Stomach (tissue), 9 donors: ENCODE results near the gene SBF2. TPM values are rescaled to one million over a fixed set of nuclear protein-coding genes. Genes with fewer than 3 reads are reported as not detected.

ENCODE experiments used
- DNase-seq, 2 donors: peaks; one replicate each; pipeline versions ENCODE4 v3.0.0 to v3.0.0-alpha.2; 2013 to 2019
- H3K27ac ChIP-seq, 5 donors: fragments of 200-600 bp in 4 of 5; sonication (generic) in 4 of 5; one replicate each; pipeline ENCODE4 v1.5.1; 2013 to 2019; ENCODE audit warnings: mild to moderate bottlenecking in 1 of 5, moderate library complexity in 1 of 5
- H3K27me3 ChIP-seq, 3 donors: fragments of 200-600 bp; sonication (generic); one replicate each; pipeline ENCODE4 v1.5.1; 2017 to 2019; ENCODE audit warnings: mixed run types in 1 of 3
- H3K36me3 ChIP-seq, 4 donors: fragments of 200-600 bp; sonication (generic); 1 replicate in 3 of 4; 2 replicates in 1 of 4; pipeline ENCODE4 v1.5.1; 2016 to 2019
- H3K4me1 ChIP-seq, 4 donors: fragments of 200-600 bp; sonication (generic); one replicate each; pipeline ENCODE4 v1.5.1; 2016 to 2019
- H3K4me3 ChIP-seq, 4 donors: fragments of 200-600 bp; sonication (generic) in 3 of 4; one replicate each; pipeline ENCODE4 v1.5.1; 2016 to 2019; ENCODE audit warnings: mild to moderate bottlenecking in 1 of 4
- H3K9me3 ChIP-seq, 4 donors: fragments of 200-600 bp; sonication (generic); one replicate each; pipeline ENCODE4 v1.5.1; 2016 to 2019
- EP300 ChIP-seq: sonication (generic); formaldehyde crosslinking; IDR thresholded peaks from one replicate; pipeline ENCODE4 v1.6.1; 2017; ENCODE audit warnings: antibody characterized with exemption
- POLR2A ChIP-seq, 4 donors: fragments of 450-650 bp; IDR thresholded peaks; one replicate each; pipeline ENCODE4 v1.6.1; 2016; ENCODE audit warnings: antibody characterized with exemption in 4 of 4, control low read depth in 2 of 4, mild to moderate bottlenecking in 1 of 4, moderate library complexity in 1 of 4
- POLR2AphosphoS5 ChIP-seq, 3 donors: sonication (generic); formaldehyde crosslinking; IDR thresholded peaks; one replicate each; pipeline ENCODE4 v1.6.1; 2016; ENCODE audit warnings: antibody characterized with exemption in 3 of 3
- WGBS, 5 donors: extraction: QIAGEN DNeasy Blood & Tissue Kit in 3 of 5; methylation state at CpG; one replicate each; pipeline versions ENCODE4 v1.1.5 to v1.1.7; 2013 to 2018; 5-methylcytosine and 5-hydroxymethylcytosine counted together
- intact Hi-C: fragments of 100-400 bp; cut with DNase I; formaldehyde crosslinking; loops from one replicate; pipeline ENCODE4 v1.15.1; 2023; ENCODE audit warnings: low total_unique reads
- polyA plus RNA-seq, 3 donors: library from polyadenylated mRNA; stranded (reverse); fragments of 200-250 nt; gene quantifications; one replicate each; pipeline ENCODE4 v1.2.3, GENCODE V29; 2013
- total RNA-seq, 5 donors: library from RNA; depleted of rRNA; stranded (reverse); fragments of >200 nt; gene quantifications; one replicate each; pipeline versions ENCODE4 v1.1.0 to v1.2.3, GENCODE V29; 2014 to 2016
- TF ChIP-seq, protein P1 (sequence below), 7 experiments: fragments of 450-650 bp in 4 of 7; fragments of 200-600 bp in 3 of 7; sonication (generic) in 3 of 7; IDR thresholded peaks; one replicate each; pipeline ENCODE4 v1.5.1; 2016 to 2019; ENCODE audit warnings: antibody characterized with exemption in 7 of 7, control low read depth in 2 of 7, mild to moderate bottlenecking in 1 of 7
- donor health status: healthy with polysubstance abuse.
- donor health status: Bipolar disorder and iron deficiency.
- donor health status: healthy.

Gene SBF2
- total and polyA plus RNA-seq, 8 donors = 8.6 to 260 (median 37.2) TPM

DNA sequence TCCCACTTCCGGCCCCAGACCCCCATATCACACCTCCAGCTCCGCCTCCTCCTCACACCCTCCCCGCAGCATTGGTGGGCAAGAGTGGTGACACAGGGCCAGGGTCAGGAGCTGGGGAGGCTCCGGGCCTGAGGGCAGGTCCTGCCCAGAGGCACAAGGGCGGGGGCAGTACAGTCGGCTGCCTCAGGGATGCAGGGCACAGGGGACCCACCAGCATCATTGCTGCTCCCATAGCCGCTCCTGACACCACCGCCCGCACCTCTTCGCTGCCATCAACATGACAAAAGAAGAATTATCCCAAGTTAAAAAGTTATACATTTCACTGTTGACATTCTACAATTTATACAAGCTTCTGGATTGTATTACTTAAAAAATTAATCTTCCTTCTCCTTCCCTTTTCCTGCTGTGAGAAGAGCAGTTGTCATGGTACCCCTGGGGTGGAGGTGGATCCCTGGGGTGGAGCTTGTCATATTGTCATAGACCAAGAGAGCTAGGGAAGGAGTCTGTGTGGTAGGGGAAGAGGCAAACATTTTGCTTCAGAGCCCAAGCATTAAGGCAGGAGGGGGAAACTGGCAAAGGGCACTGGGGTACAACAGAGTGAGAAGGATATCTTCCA lies 4.1 kb downstream of the SBF2 start:
- Histone ChIP-seq H3K4me1 (peaks cover 23 to 83% (median 67%) of the 10 kb centered on the region in 4 donors), H3K4me3 (no peak overlapping the region), H3K27ac (peak overlapping the region in 1 of 5 donors; percentile 25), H3K36me3 (peaks cover 0 to 15% (median 0%) of the 10 kb centered on the region in 4 donors), H3K9me3 (no peaks in the 10 kb centered on the region), H3K27me3 (no peaks in the 10 kb centered on the region)
- DNase-seq = no peak
- TF ChIP-seq POLR2AphosphoS5 (IDR thresholded peaks at IDR 0.05) (no peak), EP300 (no peak), POLR2A (IDR thresholded peaks at IDR 0.05) (no peak)
- TF ChIP-seq, protein P1, sequence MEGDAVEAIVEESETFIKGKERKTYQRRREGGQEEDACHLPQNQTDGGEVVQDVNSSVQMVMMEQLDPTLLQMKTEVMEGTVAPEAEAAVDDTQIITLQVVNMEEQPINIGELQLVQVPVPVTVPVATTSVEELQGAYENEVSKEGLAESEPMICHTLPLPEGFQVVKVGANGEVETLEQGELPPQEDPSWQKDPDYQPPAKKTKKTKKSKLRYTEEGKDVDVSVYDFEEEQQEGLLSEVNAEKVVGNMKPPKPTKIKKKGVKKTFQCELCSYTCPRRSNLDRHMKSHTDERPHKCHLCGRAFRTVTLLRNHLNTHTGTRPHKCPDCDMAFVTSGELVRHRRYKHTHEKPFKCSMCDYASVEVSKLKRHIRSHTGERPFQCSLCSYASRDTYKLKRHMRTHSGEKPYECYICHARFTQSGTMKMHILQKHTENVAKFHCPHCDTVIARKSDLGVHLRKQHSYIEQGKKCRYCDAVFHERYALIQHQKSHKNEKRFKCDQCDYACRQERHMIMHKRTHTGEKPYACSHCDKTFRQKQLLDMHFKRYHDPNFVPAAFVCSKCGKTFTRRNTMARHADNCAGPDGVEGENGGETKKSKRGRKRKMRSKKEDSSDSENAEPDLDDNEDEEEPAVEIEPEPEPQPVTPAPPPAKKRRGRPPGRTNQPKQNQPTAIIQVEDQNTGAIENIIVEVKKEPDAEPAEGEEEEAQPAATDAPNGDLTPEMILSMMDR (IDR thresholded peaks at IDR 0.05) = no peak
- intact Hi-C loops = no loop called here
- WGBS, 5 donors = 85 to 95% (median 90%) methylated on average over 8 to 10 of the region's 10 CpGs

DNA sequence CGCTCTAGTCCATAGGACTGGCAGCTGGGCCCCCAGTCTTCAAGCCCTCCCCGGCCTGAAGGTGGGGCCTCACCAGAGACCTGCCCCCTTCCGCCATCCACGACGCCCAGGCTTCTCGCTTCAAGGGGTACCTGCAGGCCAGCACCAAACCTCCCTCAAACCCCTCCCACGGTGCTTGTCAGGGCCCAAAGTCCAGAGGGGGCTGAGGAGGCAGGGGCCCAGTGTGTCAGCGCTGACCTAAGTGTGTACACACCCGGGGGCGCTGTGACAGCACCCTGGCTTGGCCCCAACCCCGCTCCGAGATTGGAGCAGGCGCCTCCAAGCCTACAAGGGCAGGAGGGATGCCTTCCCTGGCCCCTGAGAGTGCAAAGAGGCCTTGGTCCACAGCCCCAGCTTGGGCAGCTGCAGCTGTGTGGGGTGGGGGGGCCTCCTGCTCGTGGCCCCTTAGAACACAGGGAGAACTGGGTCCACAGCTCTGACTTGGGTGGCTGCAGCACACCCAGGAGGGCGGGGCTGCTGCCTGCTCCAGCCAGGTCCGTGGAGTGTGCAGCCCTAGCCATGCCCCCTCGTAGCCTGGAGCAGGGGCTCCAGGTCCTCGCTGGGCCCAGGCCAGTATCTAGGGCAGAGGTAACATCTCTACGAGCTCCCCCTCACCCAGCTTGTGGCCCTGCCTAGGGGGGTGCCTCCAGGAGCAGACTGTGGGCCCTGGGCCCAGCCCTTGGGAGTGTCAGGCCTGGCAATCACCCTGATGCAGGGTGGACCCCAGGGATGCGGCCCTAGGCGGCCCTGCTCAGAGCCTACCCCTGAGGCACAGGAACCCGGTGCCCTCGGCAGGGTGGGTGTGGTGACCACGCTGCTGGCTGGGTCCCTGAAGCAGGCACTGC lies 4.9 kb downstream of the SBF2 start:
- no peaks in the 10 kb centered on the region for H3K9me3 ChIP-seq
- no peak for DNase-seq
- 65 to 86% (median 83%) methylated on average over 14 to 24 of the region's 24 CpGs for WGBS, 5 donors
- H3K36me3 ChIP-seq = peaks cover 0 to 15% (median 0%) of the 10 kb centered on the region in 4 donors
- no peak overlapping the region for H3K4me3 ChIP-seq
- TF ChIP-seq EP300 (no peak), POLR2AphosphoS5 (IDR thresholded peaks at IDR 0.05) (no peak), POLR2A (IDR thresholded peaks at IDR 0.05) (no peak)
- TF ChIP-seq, protein P1 (IDR thresholded peaks at IDR 0.05) = no peak
- H3K27me3 ChIP-seq = no peaks in the 10 kb centered on the region
- peaks cover 17 to 84% (median 67%) of the 10 kb centered on the region in 4 donors for H3K4me1 ChIP-seq
- H3K27ac ChIP-seq = peak overlapping the region in 1 of 5 donors; percentile 25
- intact Hi-C loops = no loop called here

DNA sequence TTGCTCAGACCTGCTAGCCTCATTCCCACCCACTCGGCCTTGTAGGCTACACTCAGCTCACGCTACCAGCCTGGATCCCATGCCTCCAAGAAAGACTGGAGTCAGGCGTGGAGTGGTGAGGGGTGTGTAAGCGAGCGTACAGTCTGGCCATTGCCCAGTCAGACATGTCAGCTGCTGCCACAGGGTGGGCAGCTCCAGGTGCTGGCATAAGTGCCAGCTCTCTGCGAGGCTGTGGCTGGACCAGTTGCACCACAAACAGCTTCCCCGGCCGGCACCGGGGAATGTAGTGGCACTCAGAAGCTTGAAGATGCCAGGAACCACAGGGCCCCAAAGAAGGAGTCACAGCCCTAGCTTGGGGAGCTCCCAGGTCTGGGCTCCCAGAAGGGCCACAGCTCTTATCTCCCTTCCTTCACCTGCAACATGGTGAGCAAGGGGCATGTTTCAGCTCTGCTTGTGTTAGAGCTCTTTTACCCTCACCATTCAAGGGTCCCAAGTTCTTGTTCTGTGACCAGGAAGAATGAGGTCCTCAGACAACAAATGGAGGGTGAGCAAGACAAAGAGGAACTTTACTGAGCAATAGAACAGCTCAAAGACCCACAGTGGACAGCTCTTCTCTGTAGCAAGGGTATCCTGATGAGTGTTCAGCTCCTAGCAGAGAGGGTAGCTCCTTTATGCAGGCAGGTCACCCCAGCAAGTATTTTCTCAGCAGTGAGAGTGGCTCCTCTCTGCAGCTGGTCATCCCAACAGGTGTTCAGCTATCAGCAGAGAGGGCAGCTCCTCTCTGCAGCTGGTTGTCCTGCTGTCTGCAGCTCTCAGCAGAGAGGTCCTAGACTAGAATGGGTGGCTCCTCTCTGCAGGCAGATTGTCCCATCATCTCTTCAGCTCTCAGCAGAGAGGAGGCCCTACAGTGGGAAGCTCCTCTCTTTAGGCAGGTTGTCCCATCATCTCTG lies 6.0 kb downstream of the SBF2 start:
- Histone ChIP-seq H3K4me1 (peaks cover 15 to 88% (median 64%) of the 10 kb centered on the region in 4 donors), H3K9me3 (no peaks in the 10 kb centered on the region), H3K27me3 (no peaks in the 10 kb centered on the region), H3K36me3 (peaks cover 0 to 15% (median 0%) of the 10 kb centered on the region in 4 donors), H3K4me3 (no peak overlapping the region), H3K27ac (no peak overlapping the region)
- no peak for TF ChIP-seq POLR2A (IDR thresholded peaks at IDR 0.05)
- TF ChIP-seq, protein P1 (IDR thresholded peaks at IDR 0.05) = no peak
- TF ChIP-seq EP300 = no peak
- TF ChIP-seq POLR2AphosphoS5 (IDR thresholded peaks at IDR 0.05) = no peak
- intact Hi-C loops = no loop called here
- WGBS, 5 donors = 72 to 100% (median 85%) methylated on average over 5 to 9 of the region's 9 CpGs
- no peak for DNase-seq

DNA sequence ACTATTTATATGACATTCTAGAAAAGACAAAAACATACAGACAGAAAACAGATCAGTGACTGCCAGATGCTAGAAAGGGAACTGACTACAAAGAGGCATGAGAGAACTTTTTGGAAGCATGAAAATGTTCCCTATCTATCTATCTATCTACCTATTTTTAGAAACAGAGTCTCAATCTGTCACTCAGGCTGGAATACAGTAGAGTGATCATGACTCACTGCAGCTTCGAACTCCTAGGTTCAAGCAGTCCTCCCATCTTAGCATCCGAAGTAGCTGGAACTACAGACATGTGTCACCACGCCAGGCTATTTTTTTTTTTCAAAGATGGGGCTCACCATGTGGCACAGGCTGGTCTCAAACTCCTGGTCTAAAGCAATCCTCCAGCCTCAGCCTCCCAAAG lies 6.9 kb downstream of the SBF2 start:
- WGBS, 5 donors = 86 to 91% (median 89%) methylated on average over 3 of the region's 3 CpGs
- peaks cover 6 to 88% (median 61%) of the 10 kb centered on the region in 4 donors for H3K4me1 ChIP-seq
- no peak overlapping the region for H3K4me3 ChIP-seq
- H3K36me3 ChIP-seq = peaks cover 0 to 15% (median 0%) of the 10 kb centered on the region in 4 donors
- H3K9me3 ChIP-seq = no peaks in the 10 kb centered on the region
- no peak overlapping the region for H3K27ac ChIP-seq
- H3K27me3 ChIP-seq = no peaks in the 10 kb centered on the region
- TF ChIP-seq, protein P1 (IDR thresholded peaks at IDR 0.05) = no peak
- no peak for TF ChIP-seq EP300
- intact Hi-C loops = no loop called here
- DNase-seq = no peak
